GDM1 (cell line): Measurements from ENCODE around the gene ZNF573.

Experiments used
- DNase-seq: peaks from one replicate; lab custom pipeline; 2025; lab: John Stamatoyannopoulos, UW

Gene ZNF573

GRCh38 chr19:37695144-37695899 lies 84.1 kb downstream of the ZNF573 start:
- no peak for DNase-seq

GRCh38 chr19:37692956-37693620 lies 86.3 kb downstream of the ZNF573 start:
- no peak for DNase-seq

GRCh38 chr19:37691881-37692504 lies 87.4 kb downstream of the ZNF573 start:
- peak; percentile 59 for DNase-seq
